HG03108 (cell line): Measurements from ENCODE around the gene ZNF750.
"Not testable (repeated sequence)": the region's sequence is repeated elsewhere in the genome, so short reads cannot be mapped to it uniquely, and the experiment has no call there.

Source experiments
- ATAC-seq: cut with Tn5 transposase; IDR thresholded peaks from one replicate; pipeline ENCODE4 v1.9.1; 2021; ENCODE audit warnings: moderate library complexity; ENCODE audit not compliant: unreplicated experiment

The ZNF750 gene

DNA sequence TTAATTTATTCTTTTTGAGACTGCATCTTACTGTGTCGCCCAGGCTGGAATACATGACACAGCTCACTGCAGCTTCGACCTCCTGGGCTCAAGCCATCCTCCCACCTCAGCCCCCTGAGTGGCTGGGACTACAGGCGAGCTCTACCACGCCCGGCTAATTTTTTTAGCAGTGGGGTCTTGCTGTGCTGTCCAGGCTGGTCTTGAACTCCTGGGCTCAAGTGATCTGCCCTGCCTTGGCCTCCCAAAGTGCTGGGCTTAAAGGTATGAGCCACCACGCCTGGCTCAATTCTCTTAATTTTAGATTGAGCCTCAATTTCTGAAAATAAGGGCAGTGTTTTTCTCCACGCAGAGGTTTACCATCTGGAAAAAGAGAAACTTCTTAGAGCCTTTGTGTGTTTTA, 41.1 kb downstream of the ZNF750 start:
- no peak for ATAC-seq

DNA sequence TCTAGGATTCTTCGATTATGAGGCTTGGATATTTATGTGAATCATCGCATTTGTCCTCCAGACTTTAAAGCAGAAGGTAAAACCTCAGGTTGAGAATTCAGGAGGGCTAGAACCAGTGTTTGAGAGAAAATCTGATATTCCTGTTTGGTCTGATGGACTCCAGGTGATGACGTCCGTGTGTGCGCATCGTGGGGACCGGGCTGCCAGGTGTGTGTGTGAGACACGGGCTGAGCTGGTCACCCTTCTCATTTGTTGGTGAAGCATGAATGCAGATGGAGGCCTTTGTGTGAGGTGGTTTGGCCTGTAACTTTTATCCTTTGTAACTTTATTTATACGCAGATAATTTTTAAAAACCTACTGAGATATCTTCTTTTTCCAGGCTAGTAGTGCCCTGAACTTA, 42.8 kb downstream of the ZNF750 start:
- no peak for ATAC-seq

GRCh38 chr17:82795615-82796014, 44.2 kb downstream of the ZNF750 start:
- ATAC-seq = no peak

GRCh38 chr17:82794781-82795482, 44.9 kb downstream of the ZNF750 start:
- no peak for ATAC-seq

DNA sequence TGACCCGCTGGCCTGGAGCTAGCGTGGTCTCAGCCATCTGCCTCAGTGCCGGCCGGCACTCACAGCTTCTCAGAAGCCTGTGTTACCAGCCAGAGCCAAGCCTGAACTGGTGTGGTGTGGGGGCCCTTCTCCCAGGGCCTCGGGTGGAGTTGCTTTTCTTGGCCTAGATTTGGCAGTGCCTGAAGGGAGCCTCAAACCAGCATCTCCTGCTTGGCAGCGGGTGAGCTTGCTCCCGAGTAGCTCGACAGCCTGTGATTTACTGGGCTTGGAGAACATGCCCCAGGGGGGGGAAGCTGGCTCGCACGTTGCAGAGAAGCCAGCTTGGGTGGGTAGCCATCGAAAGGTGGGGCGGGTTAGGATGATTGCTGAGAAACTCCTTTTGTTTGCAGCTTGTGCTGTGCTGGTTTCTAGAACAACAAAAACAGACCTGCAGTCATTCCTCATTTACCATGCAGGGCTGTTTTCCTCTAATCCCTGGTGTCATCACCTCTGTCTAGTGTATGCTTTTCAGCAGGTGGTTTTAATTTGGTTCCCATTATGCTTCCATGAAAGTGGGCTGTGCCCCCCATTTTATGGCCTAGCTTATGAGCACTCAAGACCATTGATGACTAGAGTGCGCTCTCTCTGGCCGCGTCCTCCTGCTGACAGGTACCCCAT, 45.7 kb downstream of the ZNF750 start:
- ATAC-seq = no peak

GRCh38 chr17:82791532-82791931, 48.3 kb downstream of the ZNF750 start:
- no peak for ATAC-seq

- ATAC-seq = no peak
Observed at GRCh38 chr17:82790391-82790790, 49.4 kb downstream of the ZNF750 start.

- no peak for ATAC-seq
Observed at GRCh38 chr17:82789806-82790205, 50.0 kb downstream of the ZNF750 start.

DNA sequence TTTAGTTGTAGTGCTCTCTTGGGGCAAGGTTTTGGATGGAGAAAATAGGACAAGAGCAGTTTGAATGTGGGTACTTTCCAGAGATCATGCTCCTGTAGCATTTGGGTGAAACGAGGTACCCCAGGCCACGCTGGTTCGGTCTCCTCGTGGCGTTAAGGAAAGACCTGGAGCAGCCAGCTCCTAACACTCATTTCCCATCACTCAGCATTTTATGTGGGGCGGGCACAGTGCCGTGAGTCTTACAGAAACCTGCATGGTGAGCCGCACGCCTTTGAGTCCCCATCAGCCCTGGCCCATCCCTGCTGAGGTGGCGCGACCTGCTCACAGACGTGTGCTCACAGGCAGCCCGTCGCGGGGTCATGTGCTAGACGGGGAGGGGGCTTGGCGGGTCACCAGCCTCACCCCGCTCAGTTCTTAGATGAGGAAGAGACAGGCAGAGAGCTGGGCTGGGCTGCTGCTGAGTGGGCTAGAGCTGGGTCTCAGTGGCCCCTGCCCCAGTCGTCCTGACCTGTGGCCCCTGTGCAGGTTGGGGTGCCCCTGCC, 50.7 kb downstream of the ZNF750 start:
- ATAC-seq = no peak

DNA sequence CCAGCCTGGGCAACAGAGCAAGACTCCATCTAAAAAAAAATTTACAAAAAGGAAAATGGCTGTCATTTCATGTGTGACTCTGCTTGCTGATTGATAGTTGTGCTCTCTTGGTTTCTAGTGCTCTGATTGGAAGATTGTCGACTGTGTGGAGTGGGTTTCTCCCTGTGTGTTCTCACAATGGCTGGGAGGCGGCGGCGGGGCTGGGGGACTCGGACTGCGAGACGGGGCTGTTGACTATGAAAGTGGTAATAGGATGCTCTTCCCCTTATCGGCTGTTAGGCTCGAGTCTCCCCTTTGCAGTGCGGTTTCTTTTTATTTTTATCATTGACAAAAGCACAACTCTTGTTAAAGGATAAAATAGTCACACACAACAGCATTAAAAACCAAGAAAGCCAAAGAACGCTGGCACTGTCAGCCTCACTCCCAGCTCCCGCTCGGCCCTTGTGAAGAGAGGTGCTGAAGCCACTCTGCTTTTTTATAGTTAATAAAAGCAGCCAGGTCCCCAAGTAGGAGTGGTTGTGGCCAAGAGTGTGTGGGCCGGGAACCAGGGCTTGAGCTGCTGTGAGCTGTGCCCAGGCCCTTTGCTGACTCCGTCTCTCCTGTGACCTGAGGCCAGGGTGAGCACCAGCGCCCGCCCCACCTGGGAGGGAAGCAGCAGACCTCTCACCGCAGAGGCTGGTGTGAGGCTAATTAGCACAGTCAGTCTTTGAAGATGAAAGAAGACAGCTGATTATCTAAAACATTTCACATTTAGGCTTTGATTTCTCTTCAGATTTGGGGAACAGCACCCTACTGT, 51.4 kb downstream of the ZNF750 start:
- no peak for ATAC-seq

GRCh38 chr17:82787081-82787848, 52.6 kb downstream of the ZNF750 start:
- ATAC-seq = no peak

GRCh38 chr17:82786427-82786826, 53.4 kb downstream of the ZNF750 start:
- no peak for ATAC-seq

GRCh38 chr17:82785581-82785980, 54.2 kb downstream of the ZNF750 start:
- not testable (repeated sequence) for ATAC-seq

DNA sequence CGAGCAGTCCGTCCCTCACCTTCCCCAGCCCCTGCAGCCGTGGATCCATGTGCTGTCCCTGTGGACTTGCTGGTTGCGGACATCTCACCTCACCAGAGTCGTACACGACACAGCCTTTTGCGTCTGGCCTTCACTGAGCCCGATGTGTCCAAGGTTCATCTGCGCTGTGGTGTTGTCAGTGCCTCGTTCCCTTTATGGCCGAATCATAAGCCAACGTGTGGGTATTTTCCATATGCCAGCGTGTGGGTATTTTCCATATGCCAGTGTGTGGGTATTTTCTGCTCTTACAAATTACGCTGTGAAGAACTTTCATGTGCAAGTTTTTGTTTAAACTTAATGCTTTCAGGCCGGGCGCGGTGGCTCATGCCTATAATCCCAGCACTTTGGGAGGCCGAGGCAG, 56.3 kb downstream of the ZNF750 start:
- ATAC-seq = no peak

- ATAC-seq = no peak
Observed at GRCh38 chr17:82782657-82783207, 57.1 kb downstream of the ZNF750 start.

GRCh38 chr17:82781894-82782274, 57.9 kb downstream of the ZNF750 start:
- ATAC-seq = no peak

GRCh38 chr17:82780971-82781893, 58.6 kb downstream of the ZNF750 start:
- ATAC-seq = no peak

GRCh38 chr17:82780195-82780594, 59.6 kb downstream of the ZNF750 start:
- ATAC-seq = no peak

DNA sequence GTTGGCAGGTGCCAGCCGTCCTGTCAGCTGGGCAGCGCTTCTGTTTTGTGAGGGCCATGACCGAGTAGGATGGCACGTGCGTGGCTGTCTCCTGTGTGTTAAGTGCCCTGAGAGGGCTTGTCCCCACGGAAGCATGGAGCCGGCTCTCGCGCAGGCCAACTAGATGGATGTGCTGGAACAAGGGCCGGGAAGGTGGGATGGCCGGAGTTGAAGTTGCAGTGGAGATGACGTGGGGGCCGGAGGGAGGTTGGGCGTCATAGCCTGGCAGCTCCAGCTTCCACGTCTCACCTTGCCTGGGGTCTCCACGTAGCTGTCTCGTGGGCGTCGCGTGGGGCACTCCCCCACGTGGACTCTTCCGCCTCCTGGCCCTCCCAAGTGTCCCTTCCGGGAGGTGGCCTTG, 60.3 kb downstream of the ZNF750 start:
- ATAC-seq = no peak
